ENCODE data around the gene USP53. TPM values are rescaled to one million over a fixed set of nuclear protein-coding genes. Genes with fewer than 3 reads are reported as not detected.
A peak's percentile ranks its signal among the peaks of the same experiment; 100 is the strongest.

USP53 gene
- total RNA-seq, 2 donors from 2014 or later = 51.5 to 62.9 TPM

GRCh38 chr4:119284876-119285780, 72.6 kb downstream of the USP53 start:
- H3K27ac ChIP-seq = peak overlapping the region; percentile 43 to 59
- peaks cover 20% of the 10 kb centered on the region for H3K36me3 ChIP-seq
- H3K9me3 ChIP-seq = no peaks in the 10 kb centered on the region
- DNase-seq (ENCODE audit: low spot score) = no peak
- no peaks in the 10 kb centered on the region for H3K27me3 ChIP-seq
- TF ChIP-seq CTCF (IDR thresholded peaks at IDR 0.05) = no peak
- peaks cover 0 to 35% of the 10 kb centered on the region in 2 donors for H3K4me1 ChIP-seq
- no peak overlapping the region for H3K4me3 ChIP-seq

- Histone ChIP-seq H3K27ac (peak overlapping the region; percentile 43 to 59), H3K4me3 (no peak overlapping the region)
- no peak for DNase-seq (ENCODE audit: low spot score)
These were observed 74.0 kb downstream of the USP53 start for GRCh38 chr4:119286377-119287002.

GRCh38 chr4:119289313-119289712, 76.8 kb downstream of the USP53 start:
- H3K9me3 ChIP-seq = no peaks in the 10 kb centered on the region
- peaks cover 0 to 20% of the 10 kb centered on the region in 2 donors for H3K4me1 ChIP-seq
- H3K27ac ChIP-seq = no peak overlapping the region
- H3K36me3 ChIP-seq = peaks cover 37% of the 10 kb centered on the region
- no peak for DNase-seq (ENCODE audit: low spot score)
- H3K27me3 ChIP-seq = no peaks in the 10 kb centered on the region
- TF ChIP-seq CTCF (IDR thresholded peaks at IDR 0.05) = no peak
- no peak overlapping the region for H3K4me3 ChIP-seq

More at GRCh38 chr4:119286377-119287002, 74.0 kb downstream of the USP53 start:
- Histone ChIP-seq H3K36me3 (peaks cover 19% of the 10 kb centered on the region), H3K9me3 (no peaks in the 10 kb centered on the region), H3K27me3 (no peaks in the 10 kb centered on the region), H3K4me1 (peaks cover 0 to 35% of the 10 kb centered on the region in 2 donors)
- peak; percentile 58 to 76 for TF ChIP-seq CTCF (IDR thresholded peaks at IDR 0.05)

GRCh38 chr4:119290598-119290997, 78.1 kb downstream of the USP53 start:
- Histone ChIP-seq H3K36me3 (peaks cover 39% of the 10 kb centered on the region), H3K27ac (no peak overlapping the region), H3K9me3 (no peaks in the 10 kb centered on the region), H3K4me3 (no peak overlapping the region), H3K27me3 (no peaks in the 10 kb centered on the region), H3K4me1 (peaks cover 0 to 7% of the 10 kb centered on the region in 2 donors)
- DNase-seq (ENCODE audit: low spot score) = no peak
- no peak for TF ChIP-seq CTCF (IDR thresholded peaks at IDR 0.05)

- Histone ChIP-seq H3K4me1 (peaks cover 0 to 26% of the 10 kb centered on the region in 2 donors), H3K9me3 (no peaks in the 10 kb centered on the region), H3K4me3 (no peak overlapping the region), H3K27me3 (no peaks in the 10 kb centered on the region), H3K27ac (no peak overlapping the region), H3K36me3 (peaks cover 49% of the 10 kb centered on the region)
- no peak for DNase-seq (ENCODE audit: low spot score)
- no peak for TF ChIP-seq CTCF (IDR thresholded peaks at IDR 0.05)
These were observed 83.8 kb downstream of the USP53 start for GRCh38 chr4:119296356-119296755.
